HG03108 (cell line): ENCODE data around the gene PPM1H.

ENCODE experiments used
- ATAC-seq: cut with Tn5 transposase; IDR thresholded peaks from one replicate; pipeline ENCODE4 v1.9.1; 2021; ENCODE audit warnings: moderate library complexity; ENCODE audit not compliant: unreplicated experiment

The PPM1H gene

DNA sequence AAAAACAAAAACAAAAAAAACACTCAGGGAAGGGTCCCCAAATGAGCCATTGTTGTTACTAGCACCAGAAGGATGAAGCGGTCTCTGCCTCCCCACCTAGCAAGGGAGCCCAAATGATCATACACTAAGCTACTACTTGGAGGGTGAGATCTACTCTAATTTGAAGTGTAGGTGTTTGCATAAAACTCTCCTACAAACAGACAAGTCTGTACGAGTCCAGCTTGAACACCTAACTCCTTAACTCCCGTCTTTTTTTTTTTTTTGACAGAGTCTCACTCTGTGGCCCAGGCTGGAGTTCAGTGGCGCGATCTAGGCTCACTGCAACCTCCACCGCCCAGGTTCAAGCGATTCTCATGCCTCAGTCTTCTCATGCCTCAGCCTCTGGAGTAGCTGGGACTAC lies 132.6 kb downstream of the PPM1H start:
- no peak for ATAC-seq

DNA sequence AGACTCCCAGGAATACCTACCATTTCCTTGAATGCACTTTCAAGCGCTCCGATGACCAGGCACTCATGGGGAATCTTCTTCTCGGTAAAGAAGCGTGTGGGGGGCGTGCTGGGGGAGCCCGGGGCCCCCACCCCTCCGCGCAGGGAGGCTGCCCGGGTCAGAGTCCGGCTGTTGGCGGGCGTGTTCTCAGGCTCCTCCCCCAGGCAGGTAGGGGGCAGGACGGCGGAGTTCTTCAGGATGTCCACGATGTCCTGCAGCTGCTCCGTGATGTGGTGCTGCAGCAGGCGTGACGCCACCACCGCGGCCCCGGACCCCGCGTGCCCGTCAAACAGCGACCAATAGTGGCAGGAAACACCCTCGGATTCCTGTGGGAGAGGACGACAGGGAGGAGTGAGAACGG lies 133.2 kb downstream of the PPM1H start:
- no peak for ATAC-seq

DNA sequence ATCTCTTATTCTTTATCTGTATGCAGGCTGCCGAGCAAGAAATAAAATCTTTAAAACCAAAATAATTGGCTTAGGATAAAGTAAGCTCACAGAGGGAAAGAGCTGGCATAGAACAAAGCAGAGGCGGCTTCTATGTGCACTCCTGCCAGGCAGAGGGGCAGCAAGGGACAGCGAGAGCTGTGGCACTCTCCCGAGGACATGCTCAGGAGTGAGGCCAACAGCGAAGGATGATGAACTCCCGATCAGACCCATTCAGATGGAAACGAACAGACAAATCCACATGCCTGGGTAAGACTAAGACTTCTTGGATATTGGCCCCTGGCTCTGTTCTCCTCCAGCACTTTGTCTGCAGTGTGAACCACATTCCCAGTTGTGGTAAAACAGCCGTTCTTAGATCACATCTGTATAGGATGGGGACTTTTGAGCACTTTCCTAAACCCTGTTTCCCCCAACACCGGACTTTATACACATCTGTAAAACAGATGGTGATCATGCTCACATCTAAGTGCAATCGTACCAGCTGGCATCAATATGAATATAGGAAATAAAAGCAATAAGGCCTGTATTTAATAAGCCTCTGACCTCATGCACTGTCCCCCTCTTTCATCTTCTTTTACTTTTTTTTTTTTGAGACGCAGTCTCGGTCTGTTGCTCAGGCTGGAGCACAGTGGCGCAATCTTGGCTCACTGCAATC lies 134.1 kb downstream of the PPM1H start:
- no peak for ATAC-seq

DNA sequence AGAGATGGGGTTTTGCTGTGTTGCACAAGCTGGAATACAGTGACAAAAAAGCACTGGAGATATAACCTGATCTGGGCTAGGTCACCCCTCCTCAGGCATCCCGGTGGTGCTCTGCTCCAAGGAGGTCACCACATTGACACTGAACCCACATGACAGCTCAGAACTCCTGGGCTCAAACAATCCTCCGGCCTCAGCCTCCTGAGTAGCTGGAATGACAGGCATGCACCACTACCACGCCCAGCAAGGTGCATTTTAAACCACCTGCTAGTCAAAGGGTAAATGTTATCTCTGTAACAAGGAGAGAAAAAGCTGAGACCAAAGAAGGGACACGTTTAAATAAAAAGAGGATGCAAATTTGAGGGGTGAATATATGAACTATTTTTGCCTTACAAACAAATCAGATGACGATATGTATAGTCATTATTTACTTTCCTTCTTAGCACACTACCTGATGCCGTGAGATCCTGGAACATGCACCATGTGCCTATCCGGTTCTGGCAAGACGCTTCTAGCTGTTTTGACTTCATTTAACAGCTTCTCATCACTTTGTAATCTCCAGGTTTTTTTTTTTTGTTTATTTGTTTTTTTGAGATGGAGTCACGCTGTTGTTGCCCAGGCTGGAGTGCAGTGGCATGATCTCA lies 135.1 kb downstream of the PPM1H start:
- ATAC-seq, result no peak

DNA sequence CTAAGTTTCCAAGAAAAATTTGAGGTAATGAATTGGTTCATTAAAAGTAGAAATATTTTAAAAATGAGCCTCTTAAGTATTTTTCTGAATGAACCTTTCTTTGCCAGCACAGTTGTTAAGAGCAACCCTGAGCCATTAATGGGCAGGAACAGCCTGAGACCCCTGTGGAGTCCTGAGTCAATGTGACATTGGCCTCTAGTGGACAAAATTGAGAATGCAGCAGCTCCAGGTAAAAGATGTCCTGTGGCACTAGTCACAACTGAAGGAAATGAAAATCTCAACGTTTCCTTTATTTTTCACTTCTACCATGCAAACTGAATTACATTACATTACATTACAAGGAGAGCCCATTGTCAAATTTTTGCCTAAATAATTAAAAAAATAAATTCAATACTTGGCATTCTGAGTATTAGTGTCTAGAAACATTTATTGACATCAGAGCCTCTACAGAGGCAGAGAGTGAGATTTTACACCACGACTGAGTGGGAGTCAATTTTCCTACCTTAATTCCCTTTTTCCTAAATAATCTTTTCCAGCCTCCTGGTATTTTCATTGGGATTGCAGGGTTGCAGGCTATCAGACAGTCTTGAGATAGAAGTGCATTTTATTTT lies 135.7 kb downstream of the PPM1H start:
- ATAC-seq, result peak; percentile 68

DNA sequence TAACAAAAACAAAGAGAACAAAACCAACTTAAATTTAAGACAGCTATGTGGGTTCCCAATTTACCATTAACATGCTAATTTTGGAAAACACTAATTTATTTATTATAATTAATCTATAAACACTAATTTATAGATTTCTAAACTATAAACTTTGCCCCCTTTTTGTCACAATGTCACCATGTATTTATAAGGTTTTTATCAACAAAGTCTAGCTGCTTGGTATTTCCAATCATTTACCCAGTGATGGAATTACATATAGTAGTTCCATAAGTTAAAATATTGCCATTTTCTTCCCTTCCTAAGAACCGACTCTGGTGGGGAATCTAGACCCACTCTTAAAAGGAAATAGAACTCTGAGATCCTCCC lies 140.7 kb downstream of the PPM1H start:
- ATAC-seq, result no peak

DNA sequence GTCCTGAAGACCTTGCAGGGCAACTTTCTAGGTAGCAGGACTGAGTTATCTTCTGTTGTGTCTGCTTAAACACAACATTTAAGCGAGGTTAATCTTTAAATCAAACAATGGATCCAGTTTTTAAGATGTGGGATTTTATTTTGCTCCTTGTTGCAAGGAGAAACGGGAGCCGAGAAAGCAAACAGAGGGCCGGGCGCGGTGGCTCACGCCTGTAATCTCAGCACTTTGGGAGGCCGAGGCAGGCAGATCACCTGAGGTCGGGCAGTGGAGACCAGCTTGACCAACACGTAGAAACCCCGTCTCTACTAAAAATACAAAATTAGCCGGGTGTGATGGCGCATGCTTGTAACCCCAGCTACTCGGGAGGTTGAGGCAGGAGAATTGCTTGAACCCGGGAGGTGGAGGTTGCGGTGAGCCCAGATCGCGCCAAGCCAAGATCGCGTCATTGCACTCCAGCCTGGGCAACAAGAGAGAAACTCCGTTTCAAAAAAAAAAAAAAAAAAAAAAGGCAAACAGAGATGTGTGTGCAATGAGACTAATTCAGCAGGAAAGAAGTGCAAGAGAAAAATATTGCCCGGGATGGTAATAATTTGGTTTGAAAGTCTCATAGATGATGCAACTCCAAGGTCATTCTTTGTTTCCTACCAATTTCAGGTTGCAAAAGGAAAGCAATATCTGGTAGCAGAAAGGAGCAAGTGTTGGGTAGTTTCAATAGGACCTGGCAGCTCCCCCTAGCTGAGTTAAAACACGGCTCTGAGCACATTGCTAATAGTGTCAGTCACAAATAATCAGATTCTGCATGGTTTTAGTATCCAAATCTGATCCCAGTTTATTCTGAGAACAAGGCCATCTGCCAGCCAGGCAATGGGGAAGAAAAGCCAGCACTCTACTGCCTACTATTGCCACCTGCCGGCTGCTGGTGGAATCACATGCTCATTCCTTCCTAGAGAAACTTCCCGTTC lies 141.4 kb downstream of the PPM1H start:
- no peak for ATAC-seq

DNA sequence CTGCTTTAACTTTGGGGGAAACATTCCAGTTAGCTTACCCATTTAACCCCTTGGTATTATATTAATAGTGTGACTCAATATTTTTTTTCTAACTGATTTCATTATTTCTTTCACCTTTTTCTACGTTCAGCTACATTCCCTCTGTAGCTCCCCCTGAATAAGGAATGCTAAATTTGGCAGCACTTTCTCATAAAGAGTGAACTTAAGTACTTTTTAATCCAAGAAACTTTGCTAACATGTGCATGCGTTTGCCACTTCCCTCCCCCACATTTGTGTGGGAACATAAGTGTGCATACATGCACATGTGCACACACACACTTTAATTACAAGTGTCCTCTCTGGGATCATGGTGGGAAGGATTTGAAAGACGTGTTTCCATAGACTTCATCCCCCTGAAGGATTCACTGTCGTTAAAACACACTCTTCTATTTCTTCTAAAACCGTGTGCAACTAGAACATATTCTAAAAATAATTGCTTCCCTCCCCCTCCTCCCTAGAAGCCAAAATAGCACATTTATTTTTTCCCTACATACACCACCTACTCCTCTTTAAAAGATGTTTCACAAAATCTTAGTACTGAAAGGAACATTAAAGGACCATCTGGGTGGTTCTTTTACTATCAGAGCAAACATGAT lies 142.6 kb downstream of the PPM1H start:
- no peak for ATAC-seq

DNA sequence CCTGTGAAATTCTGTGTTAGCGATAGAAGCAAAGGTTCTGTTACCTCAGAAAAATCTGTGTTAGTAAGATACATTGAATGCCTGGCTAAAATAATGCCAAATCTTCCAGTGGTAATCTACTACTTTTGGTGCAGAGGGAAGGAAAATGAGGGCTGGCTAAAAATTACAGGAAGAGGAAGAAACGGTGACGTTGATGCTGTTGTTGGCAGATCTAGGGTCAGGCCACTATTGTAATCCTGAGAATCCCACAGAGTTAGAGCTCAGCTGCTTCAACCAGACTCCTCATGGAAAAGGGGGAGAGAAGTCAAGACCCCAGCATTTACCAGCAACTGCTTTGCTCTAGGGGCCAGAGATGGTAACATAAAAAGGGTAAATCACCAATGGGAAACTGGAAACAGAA lies 145.1 kb downstream of the PPM1H start:
- no peak for ATAC-seq

DNA sequence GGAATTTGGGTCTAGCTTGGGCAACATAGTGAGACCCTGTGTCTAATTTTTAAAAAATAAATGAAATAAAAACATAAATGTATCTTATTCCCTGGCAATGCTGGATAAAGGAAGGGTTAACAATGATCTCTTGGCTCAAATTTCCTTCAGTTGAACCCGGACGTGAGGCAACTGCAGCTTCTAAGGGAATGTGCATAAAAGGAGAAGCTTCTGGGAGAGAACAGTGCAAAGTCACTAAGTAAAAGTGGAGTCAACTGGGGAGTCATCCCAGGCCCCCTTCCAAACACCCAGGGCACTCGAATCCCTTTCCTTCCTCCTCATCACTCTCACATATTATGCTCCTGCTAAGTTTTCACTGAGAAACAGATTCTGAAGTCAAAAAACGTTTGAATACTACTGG lies 147.3 kb downstream of the PPM1H start:
- ATAC-seq, result no peak

DNA sequence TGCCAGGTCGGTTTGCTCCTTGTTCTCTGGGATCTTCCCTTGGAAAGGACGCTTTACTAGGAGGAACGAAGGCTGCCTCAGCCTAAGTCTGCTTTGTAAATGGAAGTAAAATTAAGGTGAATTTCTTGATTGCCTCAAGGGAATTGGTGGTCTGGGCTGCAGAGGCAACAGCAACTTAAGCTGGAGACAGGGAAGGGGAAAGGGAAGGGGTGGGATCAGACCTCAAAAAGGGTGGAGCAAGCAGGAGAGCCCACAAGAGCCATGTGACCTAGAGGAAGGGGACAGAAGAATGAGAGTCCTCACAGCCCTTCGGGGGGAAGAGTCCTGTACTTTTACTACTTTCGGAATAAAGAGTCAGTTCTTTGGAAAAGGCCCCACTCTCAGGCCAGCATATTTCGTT lies 147.9 kb downstream of the PPM1H start:
- ATAC-seq, result no peak

DNA sequence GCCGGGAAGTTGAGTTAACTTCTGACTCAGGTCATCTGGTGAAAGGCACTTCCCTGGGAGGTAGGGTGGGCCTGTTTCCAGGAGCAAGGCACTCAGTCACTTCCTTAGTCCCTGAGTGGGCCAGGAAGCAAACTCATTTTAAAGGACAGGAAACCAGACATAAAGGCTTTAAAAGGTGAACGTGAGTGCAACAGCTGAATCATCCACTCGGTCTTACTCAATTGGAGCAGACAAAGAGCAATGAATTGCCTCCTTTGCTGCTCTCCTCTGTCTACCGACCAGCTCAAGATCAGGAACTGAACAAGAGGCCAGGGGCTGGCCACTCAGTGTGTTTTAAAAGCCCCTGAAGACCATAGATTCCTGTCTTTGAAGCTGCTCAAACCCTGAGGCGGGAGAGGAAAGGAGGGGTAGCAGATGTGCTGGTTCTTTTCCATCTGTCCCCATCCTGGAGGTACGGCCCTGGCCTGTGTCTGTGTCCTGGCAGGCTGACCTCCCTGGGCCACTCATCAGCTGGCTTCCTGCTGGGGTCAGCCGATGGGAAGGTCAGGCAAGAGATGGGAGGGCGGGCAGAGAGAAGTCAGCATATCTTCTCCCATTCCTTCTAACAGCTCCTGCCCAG lies 148.9 kb downstream of the PPM1H start:
- no peak for ATAC-seq

DNA sequence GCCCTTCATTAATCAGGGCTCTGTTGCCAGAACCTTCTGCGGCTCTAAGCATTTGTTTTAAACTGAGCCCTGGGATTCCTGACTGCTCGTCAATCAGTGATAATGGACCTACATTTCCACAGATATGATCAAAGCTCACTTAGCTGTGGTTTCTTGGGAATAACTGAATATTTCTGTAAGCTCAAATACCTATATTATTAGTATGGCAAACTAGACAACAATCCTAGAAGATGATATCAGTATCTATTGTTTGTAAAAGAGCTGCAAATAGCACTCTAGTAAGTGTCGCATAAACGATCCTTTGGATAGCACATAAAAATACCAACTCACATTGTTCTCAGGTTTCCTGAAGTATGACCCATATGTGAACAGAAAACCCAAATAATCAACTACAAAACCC lies 150.4 kb downstream of the PPM1H start:
- no peak for ATAC-seq

DNA sequence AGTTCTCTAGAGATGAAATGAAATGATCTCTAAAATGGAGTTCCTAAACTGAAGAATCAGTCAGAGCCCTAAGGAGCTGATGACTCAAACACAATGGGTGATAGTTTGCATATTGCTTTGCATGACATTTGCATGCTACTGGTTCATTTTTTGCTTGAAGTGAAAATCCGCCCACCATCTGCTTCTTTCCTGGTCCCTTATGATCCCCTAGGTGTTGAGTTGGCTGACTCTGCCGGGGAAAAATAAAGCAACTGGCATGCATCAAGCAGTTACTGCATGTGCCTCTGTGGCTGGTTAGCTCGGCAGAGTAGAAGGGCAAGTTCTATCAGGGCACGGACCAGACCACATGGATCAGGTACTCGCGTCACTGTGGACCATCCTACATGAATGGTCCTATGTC lies 151.1 kb downstream of the PPM1H start:
- no peak for ATAC-seq

DNA sequence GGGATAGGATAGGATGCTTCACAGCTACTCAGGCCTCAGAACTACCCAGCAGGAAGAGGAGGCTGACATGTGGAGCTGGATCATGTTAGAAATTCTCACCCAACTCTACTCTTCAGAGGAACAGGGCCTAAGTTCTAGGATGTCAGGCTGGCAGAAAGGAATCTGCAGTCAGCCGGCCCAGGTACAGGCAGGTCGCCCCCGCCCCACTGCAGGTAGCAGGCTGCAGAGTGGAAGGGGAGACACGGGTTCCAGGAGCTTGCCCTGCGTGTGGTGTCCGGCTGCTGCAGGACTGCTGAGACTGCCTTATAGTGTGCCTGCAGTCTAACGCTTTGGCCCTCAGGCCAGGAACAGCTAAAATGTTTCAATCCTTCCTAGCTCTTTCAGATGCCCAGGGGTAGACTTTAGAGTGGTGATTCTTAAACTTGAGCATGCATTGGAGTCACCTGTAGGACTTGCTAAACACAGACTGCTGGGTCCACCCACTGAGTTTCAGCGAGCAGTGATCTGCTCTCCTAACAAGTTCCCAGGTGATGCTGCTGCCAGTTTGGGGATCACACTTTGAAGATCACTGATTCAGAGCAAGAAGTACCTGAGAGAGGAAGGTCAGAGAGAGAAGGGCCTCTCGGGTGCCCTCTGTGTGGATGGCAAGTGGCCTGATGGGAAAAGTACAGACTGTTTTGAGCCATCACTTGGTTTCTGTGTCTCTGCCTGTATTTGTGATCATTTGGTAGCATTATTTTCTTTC lies 153.6 kb downstream of the PPM1H start:
- no peak for ATAC-seq

DNA sequence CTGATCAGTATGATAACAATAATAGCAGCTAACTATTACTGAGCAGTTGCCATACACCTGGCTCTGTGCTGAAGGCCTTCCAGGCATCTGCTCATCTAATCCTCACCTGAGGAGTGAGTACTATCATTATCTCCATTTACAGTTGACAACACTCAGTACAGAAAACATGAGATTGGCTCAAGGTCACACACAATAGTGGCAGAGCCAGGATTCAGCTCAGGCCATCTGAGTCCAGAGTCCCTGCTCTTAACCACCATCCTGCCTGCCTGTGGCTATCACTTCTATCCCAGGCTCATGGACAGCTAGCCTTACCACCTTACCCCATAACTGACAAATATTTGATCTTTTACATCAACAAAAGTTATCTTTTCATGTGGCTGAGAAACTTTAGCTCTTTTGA lies 155.5 kb downstream of the PPM1H start:
- ATAC-seq, result no peak

DNA sequence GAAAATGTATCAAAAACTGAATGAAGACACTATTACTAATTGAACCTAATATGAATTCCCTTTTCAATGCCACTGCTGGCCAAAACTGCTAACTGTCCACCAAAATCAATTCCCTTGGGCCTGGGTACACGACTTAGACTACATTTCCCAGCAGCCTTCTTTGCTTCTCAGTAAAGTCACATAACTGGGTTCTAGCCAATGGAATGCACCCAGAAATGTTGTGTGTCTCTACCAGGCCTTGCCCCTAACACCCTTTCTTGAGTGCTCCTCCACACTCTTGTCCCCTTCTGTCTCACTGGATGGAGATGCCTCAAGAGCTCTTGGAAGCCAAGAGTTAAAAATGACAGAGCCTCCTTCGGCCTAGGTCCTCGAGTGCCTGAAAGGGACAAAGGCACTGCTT lies 156.8 kb downstream of the PPM1H start:
- ATAC-seq, result no peak

DNA sequence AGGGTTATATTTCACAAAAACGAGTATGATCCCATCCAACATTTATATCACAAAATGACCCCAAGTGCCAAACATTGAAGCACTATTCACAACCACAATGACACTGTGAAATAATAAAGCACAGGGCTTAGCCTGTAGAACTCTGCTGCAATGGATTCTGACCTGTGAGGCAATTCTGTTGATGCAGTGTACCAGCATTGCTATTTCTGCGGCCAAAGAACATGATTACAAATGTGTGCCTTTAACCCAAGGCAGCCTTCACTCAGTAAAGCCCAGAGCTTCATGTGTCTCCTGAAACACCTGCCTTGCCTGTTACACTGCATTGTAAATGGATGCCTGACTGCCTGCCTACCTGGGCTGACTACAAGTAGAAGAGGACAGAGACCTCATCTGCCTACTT lies 158.0 kb downstream of the PPM1H start:
- ATAC-seq, result no peak

DNA sequence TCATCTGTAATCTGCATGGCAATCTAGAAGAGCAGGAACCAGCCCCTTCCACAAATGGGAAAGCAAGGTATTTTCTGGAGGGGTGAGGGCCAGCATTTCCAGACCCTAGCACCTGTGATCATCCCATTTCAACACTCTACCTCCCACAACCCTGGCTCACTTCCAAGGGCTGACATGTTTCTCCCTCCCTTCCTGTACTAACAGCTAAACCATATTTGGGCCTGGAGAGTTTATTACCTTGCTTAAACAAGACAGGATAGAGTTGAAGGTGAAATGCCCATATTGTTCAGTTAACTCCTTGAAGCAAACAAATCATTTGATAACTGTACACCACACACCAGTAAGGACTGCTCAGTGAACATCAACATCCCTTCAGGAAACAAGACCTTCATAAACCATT lies 158.4 kb downstream of the PPM1H start:
- ATAC-seq, result no peak

DNA sequence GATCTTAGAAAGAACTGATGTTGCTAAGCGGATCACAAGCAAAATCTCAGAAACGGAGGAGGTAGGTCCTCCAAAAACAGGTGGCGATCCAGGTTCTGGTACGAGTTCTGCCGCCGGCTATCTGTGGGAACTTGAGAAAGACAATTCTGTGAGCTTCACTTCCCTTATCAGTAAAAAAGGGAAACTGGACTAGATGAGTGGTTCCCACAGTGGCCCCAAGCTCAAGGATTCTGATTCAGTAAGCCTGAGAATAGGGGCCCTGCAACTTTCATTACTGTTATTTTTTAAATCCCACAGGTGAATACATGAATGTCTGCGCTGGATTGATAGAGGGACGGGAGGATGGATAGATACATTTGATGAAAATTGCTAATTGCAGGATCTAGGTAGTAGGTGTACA lies 160.2 kb downstream of the PPM1H start:
- no peak for ATAC-seq
